ENCODE results near the gene RIMBP2.

GRCh38 chr12:130704606-130705005 lies 11.5 kb downstream of the RIMBP2 start:
- TF ChIP-seq CTCF (IDR thresholded peaks at IDR 0.05): no peak
- TF ChIP-seq EP300 (IDR thresholded peaks at IDR 0.05): no peak
- TF ChIP-seq POLR2A (IDR thresholded peaks at IDR 0.05): no peak
